ENCODE measurements around the gene MAP3K3. TPM values are rescaled to one million over a fixed set of nuclear protein-coding genes. Genes with fewer than 3 reads are reported as not detected.

Gene MAP3K3
- total and polyA plus RNA-seq, 2 donors (not counting 1 experiment from before 2014, with no cell fraction given): 49.1 to 74.7 TPM

DNA sequence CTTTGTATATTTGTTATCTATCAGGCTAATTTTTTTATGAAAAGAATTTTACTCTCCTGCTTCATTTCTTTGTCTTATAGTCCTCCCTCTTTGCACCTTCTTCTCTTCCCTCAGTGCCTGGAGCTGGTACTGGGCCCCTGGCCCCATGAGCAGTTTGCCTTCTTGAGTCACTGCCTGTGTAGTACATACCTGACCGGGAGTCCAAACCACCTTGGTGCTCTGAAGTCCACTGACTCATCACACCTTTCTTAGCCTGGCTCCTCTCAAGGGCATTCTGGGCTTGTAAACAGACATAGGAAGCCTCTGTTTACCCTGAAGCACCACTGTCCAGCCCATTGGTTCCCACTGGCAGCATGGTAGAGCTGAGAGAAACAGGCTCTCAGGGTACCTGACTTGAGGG lies 32.6 kb upstream of the MAP3K3 start:
- no peak overlapping the region for H3K4me2 ChIP-seq (replicated peaks; ENCODE audit: low read depth, low read length, poor library complexity, severe bottlenecking)
- H3K36me3 ChIP-seq (replicated peaks in 1 of 2; ENCODE audit: control extremely low read depth in 1 of 2, control insufficient read depth in 1 of 2, extremely low read depth in 1 of 2, insufficient read depth in 2 of 2, low read length in 1 of 2): peaks cover 4 to 65% of the 10 kb centered on the region in 2 experiments
- H3K4me1 ChIP-seq (ENCODE audit: control insufficient read depth in 2 of 2, insufficient read depth in 2 of 2, low read length in 2 of 2): no peaks in the 10 kb centered on the region
- no peaks in the 10 kb centered on the region for H3K79me2 ChIP-seq (ENCODE audit: control insufficient read depth, insufficient read depth, low read length)
- H3K4me3 Mint-ChIP-seq: no peak overlapping the region
- H3K9ac ChIP-seq (ENCODE audit: low read length): no peak overlapping the region
- H3K9me3 Mint-ChIP-seq (ENCODE audit: insufficient read depth): no peaks in the 10 kb centered on the region
- no peak for ATAC-seq (ENCODE audit: low read depth)
- no peaks in the 10 kb centered on the region for H3K9me3 ChIP-seq (ENCODE audit: control extremely low read depth in 1 of 3, control insufficient read depth in 2 of 3, insufficient read depth in 1 of 3, low read length in 2 of 3)
- no peak overlapping the region for H2AFZ ChIP-seq (ENCODE audit: insufficient read depth, low read depth, low read length, poor library complexity, severe bottlenecking)
- no peak overlapping the region for H3K27ac ChIP-seq (ENCODE audit: low read length in 2 of 2)
- no peak overlapping the region for H3K27ac Mint-ChIP-seq
- no peaks in the 10 kb centered on the region for H3K27me3 Mint-ChIP-seq
- H3K4me1 Mint-ChIP-seq: no peaks in the 10 kb centered on the region
- TF ChIP-seq CTCF (IDR thresholded peaks at IDR 0.05) (no peak), EZH2 (IDR thresholded peaks at IDR 0.05; ENCODE audit: borderline replicate concordance, insufficient read depth, low read depth, low read length, poor library complexity, severe bottlenecking) (no peak)
- no peaks in the 10 kb centered on the region for H4K20me1 ChIP-seq (ENCODE audit: control insufficient read depth, insufficient read depth, low read length, poor library complexity, severe bottlenecking)
- ChIA-PET CTCF (interaction anchor here (1.9 kb wide), 1 partner anchor 22 kb away, joined by 13 read pairs; no protein-coding TSS in a partner anchor), POLR2A (interaction anchor here (0.6 kb wide), 1 partner anchor 556 kb away, joined by 4 read pairs; no protein-coding TSS in a partner anchor)
- H3K27me3 ChIP-seq (replicated peaks in 1 of 4; ENCODE audit: control extremely low read depth in 1 of 4, control insufficient read depth in 3 of 4, insufficient read depth in 4 of 4, low read length in 3 of 4): no peaks in the 10 kb centered on the region
- no peak overlapping the region for H3K4me3 ChIP-seq (ENCODE audit: control extremely low read depth in 1 of 5, extremely low read depth in 1 of 5, insufficient read depth in 1 of 5, low read depth in 2 of 5, low read length in 4 of 5)
- WGBS (ENCODE audit: insufficient coverage): 100% methylated on average over 1 of the region's 1 CpG
- intact Hi-C loops (cut with micrococcal nuclease): no loop called here
- DNase-seq: no peak

- Histone ChIP-seq H3K36me3 (replicated peaks in 1 of 2; ENCODE audit: control extremely low read depth in 1 of 2, control insufficient read depth in 1 of 2, extremely low read depth in 1 of 2, insufficient read depth in 2 of 2, low read length in 1 of 2) (peaks cover 4 to 35% of the 10 kb centered on the region in 2 experiments), H3K27ac (ENCODE audit: low read length in 2 of 2) (no peak overlapping the region), H3K4me2 (replicated peaks; ENCODE audit: low read depth, low read length, poor library complexity, severe bottlenecking) (no peak overlapping the region), H2AFZ (ENCODE audit: insufficient read depth, low read depth, low read length, poor library complexity, severe bottlenecking) (no peak overlapping the region), H3K4me3 (ENCODE audit: control extremely low read depth in 1 of 5, extremely low read depth in 1 of 5, insufficient read depth in 1 of 5, low read depth in 2 of 5, low read length in 4 of 5) (no peak overlapping the region), H3K27me3 (replicated peaks in 1 of 4; ENCODE audit: control extremely low read depth in 1 of 4, control insufficient read depth in 3 of 4, insufficient read depth in 4 of 4, low read length in 3 of 4) (no peaks in the 10 kb centered on the region), H3K9me3 (ENCODE audit: control extremely low read depth in 1 of 3, control insufficient read depth in 2 of 3, insufficient read depth in 1 of 3, low read length in 2 of 3) (no peaks in the 10 kb centered on the region), H3K9ac (ENCODE audit: low read length) (no peak overlapping the region), H3K79me2 (ENCODE audit: control insufficient read depth, insufficient read depth, low read length) (no peaks in the 10 kb centered on the region), H4K20me1 (ENCODE audit: control insufficient read depth, insufficient read depth, low read length, poor library complexity, severe bottlenecking) (no peaks in the 10 kb centered on the region), H3K4me1 (ENCODE audit: control insufficient read depth in 2 of 2, insufficient read depth in 2 of 2, low read length in 2 of 2) (no peaks in the 10 kb centered on the region)
- Mint-ChIP-seq H3K27ac (no peak overlapping the region), H3K9me3 (ENCODE audit: insufficient read depth) (no peaks in the 10 kb centered on the region), H3K4me1 (no peaks in the 10 kb centered on the region), H3K4me3 (no peak overlapping the region), H3K27me3 (no peaks in the 10 kb centered on the region)
- TF ChIP-seq CTCF (IDR thresholded peaks at IDR 0.05) (no peak), EZH2 (IDR thresholded peaks at IDR 0.05; ENCODE audit: borderline replicate concordance, insufficient read depth, low read depth, low read length, poor library complexity, severe bottlenecking) (no peak)
- no peak for DNase-seq
- intact Hi-C loops (cut with micrococcal nuclease): no loop called here
- ChIA-PET POLR2A (no interaction called here), CTCF (interaction anchor here (0.6 to 1.6 kb wide), 4 partner anchors 13 to 273 kb away, joined by 3 to 6 read pairs (median 3); no protein-coding TSS in a partner anchor)
- ATAC-seq (ENCODE audit: low read depth): no peak
- 100% methylated on average over 2 of the region's 3 CpGs for WGBS (ENCODE audit: insufficient coverage)
Measured at GRCh38 chr17:63592797-63593196, 29.4 kb upstream of the MAP3K3 start.
